Tibial nerve (tissue), 4 donors: ENCODE results near the gene NSUN6. TPM values are rescaled to one million over a fixed set of nuclear protein-coding genes. Genes with fewer than 3 reads are reported as not detected.

Source experiments
- DNase-seq, 2 donors: peaks; one replicate each; pipeline ENCODE4 v3.0.0-alpha.2; 2019; ENCODE audit warnings: low spot score in 2 of 2
- H3K27ac ChIP-seq, 4 donors: fragments of 200-600 bp; sonication (generic) in 3 of 4; one replicate each; pipeline ENCODE4 v1.5.1; 2017 to 2019; ENCODE audit warnings: mild to moderate bottlenecking in 1 of 4
- H3K27me3 ChIP-seq, 2 donors: fragments of 200-600 bp; sonication (generic) in 1 of 2; one replicate each; pipeline versions ENCODE4 v1.5.1 to v1.6.0; 2017 to 2019
- H3K36me3 ChIP-seq, 3 donors: fragments of 200-600 bp; sonication (generic); one replicate each; pipeline ENCODE4 v1.5.1; 2018 to 2019
- H3K4me1 ChIP-seq, 4 donors: fragments of 200-600 bp; sonication (generic) in 3 of 4; one replicate each; pipeline ENCODE4 v1.5.1; 2017 to 2019
- H3K4me3 ChIP-seq, 4 donors: fragments of 200-600 bp; sonication (generic) in 3 of 4; one replicate each; pipeline ENCODE4 v1.5.1; 2017 to 2019; ENCODE audit warnings: mild to moderate bottlenecking in 1 of 4, moderate library complexity in 1 of 4
- H3K9me3 ChIP-seq, 4 donors: fragments of 200-600 bp; sonication (generic) in 3 of 4; one replicate each; pipeline ENCODE4 v1.5.1; 2017 to 2019
- EP300 ChIP-seq, 2 donors: sonication (generic); formaldehyde crosslinking; IDR thresholded peaks; one replicate each; pipeline ENCODE4 v1.6.1; 2017; ENCODE audit warnings: antibody characterized with exemption in 2 of 2, mild to moderate bottlenecking in 1 of 2
- POLR2A ChIP-seq, 2 donors: fragments of 450-650 bp; IDR thresholded peaks; one replicate each; pipeline ENCODE4 v1.6.1; 2017; ENCODE audit warnings: antibody characterized with exemption in 2 of 2, mild to moderate bottlenecking in 2 of 2, moderate library complexity in 2 of 2
- WGBS, 2 donors: methylation state at CpG; one replicate each; pipeline ENCODE4 v1.1.5; 2018; 5-methylcytosine and 5-hydroxymethylcytosine counted together
- total RNA-seq, 4 donors: library from RNA; depleted of rRNA; stranded (reverse); fragments of >200 nt; gene quantifications; one replicate each; pipeline ENCODE4 v1.1.0, GENCODE V29; 2016
- TF ChIP-seq, protein P1 (sequence below), 5 experiments: fragments of 200-600 bp in 3 of 5; fragments of 450-650 bp in 2 of 5; sonication (generic) in 3 of 5; IDR thresholded peaks; one replicate each; pipeline ENCODE4 v1.5.1; 2016 to 2019; ENCODE audit warnings: antibody characterized with exemption in 5 of 5, mild to moderate bottlenecking in 3 of 5, moderate library complexity in 2 of 5

The NSUN6 gene
- total RNA-seq, 4 donors from 2014 or later, result 15.6 to 30.6 (median 24.7) TPM

- DNase-seq, result no peak
- Histone ChIP-seq H3K27ac (no peak overlapping the region), H3K27me3 (no peaks in the 10 kb centered on the region), H3K4me3 (no peak overlapping the region), H3K4me1 (no peaks in the 10 kb centered on the region), H3K36me3 (no peaks in the 10 kb centered on the region), H3K9me3 (no peaks in the 10 kb centered on the region)
- 91 to 96% methylated on average over 5 of the region's 5 CpGs for WGBS, 2 donors
- TF ChIP-seq EP300 (IDR thresholded peaks at IDR 0.05) (no peak), POLR2A (IDR thresholded peaks at IDR 0.05) (no peak)
- TF ChIP-seq, protein P1, sequence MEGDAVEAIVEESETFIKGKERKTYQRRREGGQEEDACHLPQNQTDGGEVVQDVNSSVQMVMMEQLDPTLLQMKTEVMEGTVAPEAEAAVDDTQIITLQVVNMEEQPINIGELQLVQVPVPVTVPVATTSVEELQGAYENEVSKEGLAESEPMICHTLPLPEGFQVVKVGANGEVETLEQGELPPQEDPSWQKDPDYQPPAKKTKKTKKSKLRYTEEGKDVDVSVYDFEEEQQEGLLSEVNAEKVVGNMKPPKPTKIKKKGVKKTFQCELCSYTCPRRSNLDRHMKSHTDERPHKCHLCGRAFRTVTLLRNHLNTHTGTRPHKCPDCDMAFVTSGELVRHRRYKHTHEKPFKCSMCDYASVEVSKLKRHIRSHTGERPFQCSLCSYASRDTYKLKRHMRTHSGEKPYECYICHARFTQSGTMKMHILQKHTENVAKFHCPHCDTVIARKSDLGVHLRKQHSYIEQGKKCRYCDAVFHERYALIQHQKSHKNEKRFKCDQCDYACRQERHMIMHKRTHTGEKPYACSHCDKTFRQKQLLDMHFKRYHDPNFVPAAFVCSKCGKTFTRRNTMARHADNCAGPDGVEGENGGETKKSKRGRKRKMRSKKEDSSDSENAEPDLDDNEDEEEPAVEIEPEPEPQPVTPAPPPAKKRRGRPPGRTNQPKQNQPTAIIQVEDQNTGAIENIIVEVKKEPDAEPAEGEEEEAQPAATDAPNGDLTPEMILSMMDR (IDR thresholded peaks at IDR 0.05), result no peak
Observed at GRCh38 chr10:18504161-18504560, 147.2 kb downstream of the NSUN6 start.

DNA sequence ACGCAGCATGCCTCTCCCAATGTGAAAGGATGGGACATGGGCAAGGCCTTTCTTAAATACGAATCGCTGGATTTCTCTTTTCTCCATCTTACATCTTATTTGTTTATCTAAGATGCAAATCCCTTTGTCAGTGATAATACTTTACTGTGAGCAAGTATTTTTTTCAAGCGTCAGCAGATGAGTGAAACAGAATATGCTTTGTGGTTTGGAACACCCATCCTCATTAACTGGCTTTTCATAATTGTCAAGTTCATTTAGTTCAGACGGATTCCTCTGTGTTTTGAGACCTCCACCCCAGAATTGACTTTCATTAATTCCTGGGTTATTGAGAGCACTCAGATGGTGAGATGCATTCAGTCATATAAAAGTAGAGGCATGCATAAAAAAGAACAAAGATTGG is 149.8 kb downstream of the NSUN6 start:
- TF ChIP-seq POLR2A (IDR thresholded peaks at IDR 0.05) (no peak), EP300 (IDR thresholded peaks at IDR 0.05) (no peak)
- TF ChIP-seq, protein P1 (IDR thresholded peaks at IDR 0.05), result no peak
- H3K9me3 ChIP-seq, result no peaks in the 10 kb centered on the region
- no peaks in the 10 kb centered on the region for H3K36me3 ChIP-seq
- DNase-seq, result no peak
- H3K27ac ChIP-seq, result no peak overlapping the region
- 68 to 78% methylated on average over 5 of the region's 5 CpGs for WGBS, 2 donors
- H3K4me1 ChIP-seq, result no peaks in the 10 kb centered on the region
- no peaks in the 10 kb centered on the region for H3K27me3 ChIP-seq
- H3K4me3 ChIP-seq, result no peak overlapping the region

DNA sequence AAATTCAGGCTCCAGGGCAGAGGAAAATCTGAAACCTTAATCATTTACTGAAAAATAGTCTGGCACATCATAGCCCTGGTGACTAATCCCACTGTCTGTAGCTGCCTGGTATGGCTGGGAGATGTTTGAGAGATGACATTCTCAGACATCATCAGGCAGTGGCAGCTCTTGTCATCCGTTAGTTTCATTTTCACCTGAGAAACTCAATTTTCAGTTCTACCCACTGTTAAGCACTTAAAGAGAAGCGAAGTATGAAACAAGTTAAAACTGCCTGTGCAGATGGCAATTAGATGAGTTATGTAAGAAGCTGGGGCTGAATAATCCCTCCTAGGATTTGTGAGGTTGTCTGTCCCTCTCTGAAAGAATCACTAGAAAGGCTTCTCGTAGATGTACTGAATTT is 150.2 kb downstream of the NSUN6 start:
- H3K27me3 ChIP-seq, result no peaks in the 10 kb centered on the region
- H3K9me3 ChIP-seq, result no peaks in the 10 kb centered on the region
- 81 to 87% methylated on average over 3 of the region's 3 CpGs for WGBS, 2 donors
- no peaks in the 10 kb centered on the region for H3K36me3 ChIP-seq
- no peaks in the 10 kb centered on the region for H3K4me1 ChIP-seq
- DNase-seq, result no peak
- TF ChIP-seq POLR2A (IDR thresholded peaks at IDR 0.05) (no peak), EP300 (IDR thresholded peaks at IDR 0.05) (no peak)
- TF ChIP-seq, protein P1 (IDR thresholded peaks at IDR 0.05), result no peak
- no peak overlapping the region for H3K27ac ChIP-seq
- H3K4me3 ChIP-seq, result no peak overlapping the region

DNA sequence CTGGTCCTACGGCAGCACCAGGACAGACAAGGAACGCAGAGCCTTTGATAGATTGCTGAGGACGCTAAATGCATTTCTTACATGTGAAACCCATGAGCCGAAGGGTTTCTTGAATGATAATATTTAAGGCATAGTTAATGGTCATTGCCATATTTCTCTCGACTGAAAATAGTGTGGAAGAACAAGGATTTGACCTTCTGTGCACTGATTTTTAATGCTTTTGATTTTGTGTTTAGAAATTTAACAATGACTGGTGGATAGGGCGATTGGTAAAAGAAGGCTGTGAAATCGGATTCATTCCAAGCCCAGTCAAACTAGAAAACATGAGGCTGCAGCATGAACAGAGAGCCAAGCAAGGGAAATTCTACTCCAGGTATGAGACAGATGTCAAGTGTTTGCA is 150.8 kb downstream of the NSUN6 start:
- no peaks in the 10 kb centered on the region for H3K9me3 ChIP-seq
- no peaks in the 10 kb centered on the region for H3K27me3 ChIP-seq
- no peaks in the 10 kb centered on the region for H3K36me3 ChIP-seq
- DNase-seq, result no peak
- no peak for TF ChIP-seq POLR2A (IDR thresholded peaks at IDR 0.05)
- TF ChIP-seq EP300 (IDR thresholded peaks at IDR 0.05), result no peak
- TF ChIP-seq, protein P1 (IDR thresholded peaks at IDR 0.05), result no peak
- H3K4me3 ChIP-seq, result no peak overlapping the region
- no peak overlapping the region for H3K27ac ChIP-seq
- no peaks in the 10 kb centered on the region for H3K4me1 ChIP-seq
- 80 to 86% methylated on average over 7 of the region's 7 CpGs for WGBS, 2 donors

- Histone ChIP-seq H3K9me3 (no peaks in the 10 kb centered on the region), H3K36me3 (no peaks in the 10 kb centered on the region), H3K4me1 (no peaks in the 10 kb centered on the region), H3K27ac (no peak overlapping the region), H3K4me3 (no peak overlapping the region), H3K27me3 (no peaks in the 10 kb centered on the region)
- WGBS, 2 donors, result 86 to 88% methylated on average over 4 of the region's 4 CpGs
- no peak for DNase-seq
- TF ChIP-seq POLR2A (IDR thresholded peaks at IDR 0.05) (no peak), EP300 (IDR thresholded peaks at IDR 0.05) (no peak)
Observed at GRCh38 chr10:18498998-18499397, 152.4 kb downstream of the NSUN6 start.

- Histone ChIP-seq H3K36me3 (no peaks in the 10 kb centered on the region), H3K27ac (no peak overlapping the region), H3K4me1 (no peaks in the 10 kb centered on the region), H3K9me3 (no peaks in the 10 kb centered on the region), H3K27me3 (no peaks in the 10 kb centered on the region), H3K4me3 (no peak overlapping the region)
- no peak for DNase-seq
- 49 to 54% methylated on average over 8 of the region's 8 CpGs for WGBS, 2 donors
- no peak for TF ChIP-seq POLR2A (IDR thresholded peaks at IDR 0.05)
- TF ChIP-seq, protein P1 (IDR thresholded peaks at IDR 0.05), result no peak
- no peak for TF ChIP-seq EP300 (IDR thresholded peaks at IDR 0.05)
Observed at GRCh38 chr10:18497806-18498369, 153.5 kb downstream of the NSUN6 start.
